ENCODE results near the gene HCFC2. TPM values are rescaled to one million over a fixed set of nuclear protein-coding genes. Genes with fewer than 3 reads are reported as not detected.
"Not testable (repeated sequence)": the region's sequence is repeated elsewhere in the genome, so short reads cannot be mapped to it uniquely, and the experiment has no call there.

HCFC2 gene
- polyA plus RNA-seq, 12 donors = 25.4 to 40.0 (median 30.9) TPM; not detected in 1

- DNase-seq = no peak
Observed at GRCh38 chr12:104109446-104110271, 45.3 kb downstream of the HCFC2 start.

GRCh38 chr12:104114834-104115586 is 50.7 kb downstream of the HCFC2 start:
- DNase-seq = not testable (repeated sequence)

GRCh38 chr12:104115587-104115975 is 51.2 kb downstream of the HCFC2 start:
- no peak for DNase-seq

GRCh38 chr12:104121001-104121400 is 56.7 kb downstream of the HCFC2 start:
- no peak for DNase-seq

GRCh38 chr12:104122298-104122697 is 58.0 kb downstream of the HCFC2 start:
- DNase-seq = no peak

- DNase-seq = no peak
Observed at GRCh38 chr12:104126548-104126947, 62.2 kb downstream of the HCFC2 start.

DNA sequence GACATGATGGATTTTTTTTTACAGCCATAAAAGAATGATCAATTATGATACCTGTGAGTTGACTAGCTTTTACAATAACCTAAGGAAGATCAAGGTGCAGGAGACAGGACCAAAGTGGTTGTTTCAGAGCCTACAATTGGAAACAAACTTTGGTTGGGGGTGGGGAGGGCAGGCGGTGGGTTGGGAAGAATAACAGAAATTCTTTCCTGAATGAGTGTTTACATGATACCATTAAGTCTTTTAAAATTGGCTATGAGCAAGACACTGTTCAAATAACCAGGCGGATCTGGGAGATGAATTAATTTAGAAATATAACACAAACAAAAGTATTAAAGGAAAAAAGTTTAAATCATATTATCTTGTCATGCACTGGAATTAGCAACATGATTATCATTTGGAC is 66.4 kb downstream of the HCFC2 start:
- no peak for DNase-seq

DNA sequence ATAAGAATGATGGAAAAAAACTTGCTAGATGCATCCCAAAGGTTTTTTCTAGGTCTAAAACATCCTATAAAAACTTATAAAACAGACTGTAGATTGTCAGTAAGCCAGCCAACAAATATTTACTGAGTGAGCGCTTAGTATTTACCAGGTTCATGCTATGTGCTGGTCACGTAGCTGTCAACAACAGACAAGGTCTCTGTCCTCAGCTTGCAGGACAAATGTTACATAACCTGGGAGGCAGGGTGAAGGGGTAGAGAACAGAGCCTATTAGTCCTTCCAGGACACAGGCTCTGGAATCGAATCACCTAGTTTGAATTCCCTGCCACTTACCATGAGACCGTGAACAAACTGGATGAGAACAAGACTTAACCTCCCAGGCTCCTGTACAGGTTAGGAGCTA is 67.3 kb downstream of the HCFC2 start:
- no peak for DNase-seq

DNA sequence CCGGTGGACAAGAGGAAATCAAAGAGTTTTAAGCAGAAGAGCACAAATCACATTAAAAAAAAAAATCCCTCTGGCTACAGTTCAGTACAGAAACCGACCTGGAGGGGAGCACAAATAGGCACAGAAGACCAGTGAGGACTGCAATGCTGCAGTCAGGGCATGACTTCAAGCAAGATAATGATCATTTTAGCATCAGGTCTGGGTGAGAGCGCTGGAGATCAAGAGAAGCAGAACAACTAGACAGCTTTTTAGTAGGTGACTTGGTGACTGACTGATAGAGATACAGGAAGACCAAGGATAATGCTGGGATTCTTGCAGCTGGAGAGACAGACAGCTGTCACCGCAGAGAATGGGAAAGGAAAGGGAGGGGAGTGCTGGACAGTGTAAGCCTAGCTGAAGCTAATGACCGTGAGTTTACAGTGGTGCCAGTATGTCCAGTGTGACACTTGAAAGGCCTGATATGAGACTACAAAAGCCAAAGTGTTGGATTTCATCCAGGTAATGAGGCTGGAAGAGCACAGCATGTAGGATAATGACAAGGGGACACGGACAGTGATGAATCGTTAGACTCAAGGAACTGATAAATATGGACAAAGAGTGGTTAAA is 68.1 kb downstream of the HCFC2 start:
- no peak for DNase-seq

DNA sequence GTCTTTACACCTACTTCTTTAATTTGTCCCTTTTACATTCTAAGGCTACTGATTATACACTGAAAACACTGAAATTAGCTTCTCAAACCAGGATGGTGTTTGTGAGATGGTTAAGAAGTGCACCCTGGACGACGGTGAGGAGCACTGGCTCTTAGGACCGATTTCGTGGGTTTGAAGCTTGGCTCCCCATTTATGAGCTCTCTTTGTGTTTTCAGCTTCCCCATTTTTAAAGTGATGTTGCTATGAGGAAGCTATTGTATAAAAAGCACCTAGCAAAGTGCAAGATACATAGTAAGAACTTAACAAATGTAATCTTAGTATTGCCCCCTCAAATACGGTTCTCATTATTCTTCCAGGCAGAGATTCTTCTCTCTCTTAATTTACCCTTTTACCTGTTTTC is 69.0 kb downstream of the HCFC2 start:
- DNase-seq = no peak

DNA sequence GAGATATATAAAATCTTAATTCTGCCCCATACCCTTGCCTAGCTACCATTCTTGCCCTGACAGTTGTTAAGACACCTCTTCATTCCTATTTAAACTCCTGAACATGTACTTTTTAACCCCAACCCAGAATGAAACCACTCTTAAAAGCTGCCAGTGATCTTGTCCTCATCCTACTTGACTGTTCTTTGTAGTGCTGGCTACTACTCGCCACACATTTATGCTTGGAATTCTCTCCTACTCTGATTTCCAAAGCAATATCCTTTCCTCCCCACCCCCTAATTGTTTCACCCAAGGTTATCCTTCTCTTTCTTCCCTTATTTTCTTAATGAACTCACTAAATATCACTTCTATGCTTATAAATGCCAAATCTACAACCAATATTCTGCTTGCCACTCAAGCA is 69.5 kb downstream of the HCFC2 start:
- no peak for DNase-seq

- no peak for DNase-seq
Observed at GRCh38 chr12:104134882-104135281, 70.6 kb downstream of the HCFC2 start.

DNA sequence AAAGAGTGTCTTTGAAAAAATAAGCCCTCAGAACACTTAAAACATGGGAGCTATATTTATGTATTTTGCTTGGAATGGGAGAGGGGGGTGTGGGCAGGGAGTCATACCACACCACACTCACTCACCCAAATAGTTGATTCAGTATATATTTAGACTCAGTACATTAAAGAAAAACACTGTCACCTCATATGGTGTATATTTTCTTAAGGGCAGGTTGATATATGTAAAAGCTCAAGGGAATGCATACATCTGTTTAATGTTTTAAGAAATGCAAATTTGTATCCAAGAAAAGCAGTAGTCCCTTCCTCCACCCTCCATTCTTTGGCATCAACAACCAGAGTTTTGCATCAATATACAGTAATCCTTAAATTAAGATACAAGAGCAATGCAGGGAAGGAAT is 72.2 kb downstream of the HCFC2 start:
- peak; percentile 15 for DNase-seq

- DNase-seq = peak; percentile 42
Observed at GRCh38 chr12:104137001-104137901, 72.9 kb downstream of the HCFC2 start.

DNA sequence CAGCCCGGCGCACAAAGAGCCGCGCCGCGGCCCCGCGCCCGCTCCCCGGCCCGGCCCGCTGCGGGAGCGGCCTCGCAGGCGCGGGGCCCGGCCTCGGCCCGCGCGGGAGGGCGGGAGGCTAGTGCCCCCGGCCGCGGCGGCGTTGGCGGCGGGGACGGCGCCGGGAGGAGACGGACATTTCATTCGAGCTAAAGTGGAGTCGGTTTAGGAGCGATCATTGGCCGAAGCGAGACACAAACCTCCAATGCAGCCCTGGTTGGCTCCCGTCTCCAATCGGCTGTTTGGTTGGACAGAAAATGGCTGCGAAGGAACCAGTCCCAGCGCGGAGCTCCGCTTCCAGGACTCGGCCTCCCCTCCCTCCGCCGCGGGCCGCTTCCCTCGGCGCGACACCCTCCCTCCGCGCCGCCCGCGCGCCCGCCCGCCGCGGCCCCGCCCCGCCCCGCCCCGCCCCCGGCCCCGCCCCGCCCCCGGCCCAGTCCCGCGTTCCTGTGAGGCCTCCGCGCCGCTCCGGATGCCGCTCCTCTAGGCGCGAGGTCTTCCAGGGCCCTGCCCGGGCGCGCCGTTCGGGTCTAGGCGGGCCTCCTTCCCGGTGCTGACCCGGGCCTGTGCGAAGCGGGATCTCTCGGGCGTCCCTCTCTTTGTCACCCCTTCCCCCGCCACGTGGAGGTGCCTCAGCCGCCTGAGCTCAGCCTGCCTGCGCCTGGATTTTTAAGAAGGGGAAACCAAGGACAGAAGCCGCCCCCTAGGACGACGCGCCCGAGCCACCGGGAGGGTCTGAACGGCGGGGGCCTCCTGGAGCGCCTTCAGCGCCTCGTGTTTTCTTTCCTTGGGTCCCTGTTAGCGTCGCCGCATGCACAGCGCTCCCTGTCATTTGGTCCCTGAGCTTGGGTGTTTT is 73.8 kb downstream of the HCFC2 start, which contains the start of gene NFYB:
TSS of gene NFYB (minus strand) at position 309 of the 895 bp plus-strand sequence. CDS start 2,757 bp downstream, outside the sequence.
- peak; percentile 97 for DNase-seq

DNA sequence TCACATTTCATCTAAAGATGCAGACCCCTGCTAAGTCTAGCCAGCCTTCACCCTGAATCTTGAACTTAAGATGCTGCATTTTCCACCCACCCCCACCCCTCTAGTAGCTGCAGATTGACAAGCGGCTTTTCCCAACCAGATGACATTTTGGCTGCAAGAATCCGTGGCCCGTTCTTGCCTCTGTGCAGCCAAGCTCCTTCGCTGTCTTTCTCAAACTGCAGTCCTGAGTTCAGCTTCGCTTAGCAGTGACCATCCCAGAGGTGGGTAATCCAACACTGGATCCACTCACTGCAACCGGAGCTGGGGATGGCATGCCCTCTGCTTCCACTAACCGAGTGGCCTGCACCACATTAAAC is 74.4 kb downstream of the HCFC2 start:
- DNase-seq = peak; percentile 46

DNA sequence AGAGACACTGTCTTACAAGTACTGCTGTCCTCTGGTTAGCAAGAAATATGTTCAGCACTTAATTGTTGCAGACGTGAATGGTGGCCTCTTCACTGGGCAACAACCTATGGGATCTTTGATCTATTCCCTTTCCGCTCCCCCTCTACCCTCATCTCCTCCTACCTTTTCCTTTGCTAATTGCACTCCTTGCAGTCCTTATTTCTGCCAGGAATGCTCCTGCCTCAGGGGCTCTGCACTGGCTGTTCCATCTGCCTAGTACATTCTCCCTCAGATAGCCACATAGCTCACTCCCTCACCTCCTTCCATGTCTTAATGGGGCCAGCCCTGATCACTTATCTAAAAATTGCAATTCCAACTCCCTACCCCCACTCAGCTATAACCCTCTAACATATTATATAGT is 78.2 kb downstream of the HCFC2 start:
- no peak for DNase-seq

DNA sequence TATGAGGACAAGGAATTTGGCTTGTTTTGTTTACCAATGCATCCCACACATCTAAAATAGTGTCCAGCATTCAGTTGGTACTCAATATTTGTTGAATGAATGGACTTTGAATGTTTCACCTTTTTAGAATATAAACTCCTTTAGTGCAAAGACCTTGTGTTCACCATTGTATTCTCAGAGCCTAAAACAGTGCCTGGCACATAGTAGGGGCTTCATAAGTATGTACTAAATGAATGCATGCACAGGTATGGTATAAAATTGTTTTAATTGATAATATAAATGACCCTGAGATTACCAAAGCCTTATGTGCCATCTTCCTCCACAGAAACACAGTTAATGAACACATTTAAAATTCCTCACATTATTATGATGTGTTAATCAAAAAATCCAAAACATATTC is 78.7 kb downstream of the HCFC2 start:
- DNase-seq = no peak

GRCh38 chr12:104143918-104144317 is 79.6 kb downstream of the HCFC2 start:
- DNase-seq = no peak

DNA sequence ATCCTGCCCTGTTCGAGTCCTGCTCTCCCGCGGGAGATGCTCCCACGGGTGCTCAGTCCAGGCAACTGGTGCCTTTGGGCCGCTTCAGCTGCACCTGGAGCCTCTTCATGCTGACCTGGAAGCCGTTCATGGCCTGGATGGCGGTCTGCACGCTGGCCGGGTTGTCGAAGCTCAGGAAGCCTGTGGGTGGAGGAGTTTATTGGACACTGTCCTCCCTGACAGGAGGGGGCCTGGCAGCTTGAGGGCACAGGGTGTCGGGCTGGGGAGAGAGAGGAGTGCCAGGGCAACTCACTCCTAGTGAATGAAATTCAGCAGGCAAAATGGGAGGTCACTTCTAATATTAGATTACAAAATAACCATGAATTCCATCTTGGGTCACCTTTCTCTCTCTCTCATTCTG is 83.0 kb downstream of the HCFC2 start:
- DNase-seq = no peak

GRCh38 chr12:104150416-104150815 is 86.1 kb downstream of the HCFC2 start:
- DNase-seq = no peak
